HG02759 (cell line): ENCODE measurements around the gene NT5C3B.
"Not testable (repeated sequence)": the region's sequence is repeated elsewhere in the genome, so short reads cannot be mapped to it uniquely, and the experiment has no call there.

Experiments used
- ATAC-seq: cut with Tn5 transposase; IDR thresholded peaks from one replicate; pipeline ENCODE4 v1.9.1; 2021; ENCODE audit warnings: mild to moderate bottlenecking, moderate library complexity; ENCODE audit not compliant: unreplicated experiment

NT5C3B gene

GRCh38 chr17:41785091-41785858 lies 50.8 kb downstream of the NT5C3B start:
- no peak for ATAC-seq

GRCh38 chr17:41784207-41784744 lies 51.8 kb downstream of the NT5C3B start:
- ATAC-seq = no peak

- no peak for ATAC-seq
These were observed 53.9 kb downstream of the NT5C3B start for GRCh38 chr17:41782142-41782541.

- no peak for ATAC-seq
These were observed 54.5 kb downstream of the NT5C3B start for GRCh38 chr17:41781404-41782110.

- ATAC-seq = no peak
These were observed 56.1 kb downstream of the NT5C3B start for GRCh38 chr17:41779954-41780353.

- ATAC-seq = no peak
These were observed 58.4 kb downstream of the NT5C3B start for GRCh38 chr17:41777574-41778188.

- ATAC-seq = no peak
These were observed 58.9 kb downstream of the NT5C3B start for GRCh38 chr17:41777157-41777573.

- ATAC-seq = not testable (repeated sequence)
These were observed 59.7 kb downstream of the NT5C3B start for GRCh38 chr17:41776262-41776900.

GRCh38 chr17:41775394-41776226 lies 60.4 kb downstream of the NT5C3B start:
- no peak for ATAC-seq
